22Rv1 (cell line): ENCODE data around the gene OR2V1.

Experiments
- CTCF ChIP-seq: fragments of 450-650 bp; IDR thresholded peaks from 2 replicates; pipeline ENCODE4 v1.5.1; 2017; ENCODE audit warnings: mild to moderate bottlenecking
- ZFX ChIP-seq: fragments of 450-650 bp; IDR thresholded peaks from 2 replicates; pipeline ENCODE4 v1.6.1; 2017; ENCODE audit warnings: antibody characterized with exemption, borderline replicate concordance

- TF ChIP-seq CTCF (peak; percentile 44), ZFX (no peak)
Measured at GRCh38 chr5:181173027-181173419, 42.1 kb upstream of the OR2V1 start.
